ENCODE results near the gene RRBP1.
"Not testable (repeated sequence)": the region's sequence is repeated elsewhere in the genome, so short reads cannot be mapped to it uniquely, and the experiment has no call there.

RRBP1 gene

DNA sequence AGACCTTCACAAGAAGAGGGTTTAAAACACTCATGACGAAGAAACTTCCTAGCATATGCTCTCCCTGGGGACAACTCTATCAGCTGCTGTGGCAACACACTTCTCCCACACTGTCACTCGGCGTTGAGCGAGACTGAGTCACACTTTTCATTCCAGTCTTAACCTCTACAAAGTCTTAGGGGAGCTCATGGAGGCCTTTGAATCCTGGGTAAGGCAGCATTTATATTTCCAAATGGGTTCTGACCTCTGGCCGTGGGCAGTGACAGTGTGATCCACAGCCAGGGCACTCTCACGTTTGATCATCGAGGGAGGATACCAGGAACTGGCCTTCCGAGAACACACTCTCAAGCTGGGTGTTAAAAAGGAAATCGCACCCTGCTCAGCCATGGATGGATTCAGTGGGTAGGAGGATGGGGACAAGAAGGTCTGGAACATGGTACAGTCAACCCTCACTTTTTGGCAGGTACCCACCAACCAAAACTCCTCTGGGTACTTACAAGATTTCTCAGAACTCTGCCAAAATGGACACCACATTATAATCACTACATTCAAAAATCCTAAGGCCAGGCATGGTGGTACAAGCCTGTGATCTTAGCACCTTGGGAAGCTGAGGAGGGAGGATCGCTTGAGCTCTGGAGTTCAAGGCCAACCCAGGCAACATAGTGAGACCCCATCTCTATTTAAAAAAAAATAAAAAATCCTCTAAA, 19.6 kb downstream of the RRBP1 start:
- DNase-seq (ENCODE audit: low spot score), result no peak
- TF ChIP-seq, protein P1, sequence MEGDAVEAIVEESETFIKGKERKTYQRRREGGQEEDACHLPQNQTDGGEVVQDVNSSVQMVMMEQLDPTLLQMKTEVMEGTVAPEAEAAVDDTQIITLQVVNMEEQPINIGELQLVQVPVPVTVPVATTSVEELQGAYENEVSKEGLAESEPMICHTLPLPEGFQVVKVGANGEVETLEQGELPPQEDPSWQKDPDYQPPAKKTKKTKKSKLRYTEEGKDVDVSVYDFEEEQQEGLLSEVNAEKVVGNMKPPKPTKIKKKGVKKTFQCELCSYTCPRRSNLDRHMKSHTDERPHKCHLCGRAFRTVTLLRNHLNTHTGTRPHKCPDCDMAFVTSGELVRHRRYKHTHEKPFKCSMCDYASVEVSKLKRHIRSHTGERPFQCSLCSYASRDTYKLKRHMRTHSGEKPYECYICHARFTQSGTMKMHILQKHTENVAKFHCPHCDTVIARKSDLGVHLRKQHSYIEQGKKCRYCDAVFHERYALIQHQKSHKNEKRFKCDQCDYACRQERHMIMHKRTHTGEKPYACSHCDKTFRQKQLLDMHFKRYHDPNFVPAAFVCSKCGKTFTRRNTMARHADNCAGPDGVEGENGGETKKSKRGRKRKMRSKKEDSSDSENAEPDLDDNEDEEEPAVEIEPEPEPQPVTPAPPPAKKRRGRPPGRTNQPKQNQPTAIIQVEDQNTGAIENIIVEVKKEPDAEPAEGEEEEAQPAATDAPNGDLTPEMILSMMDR (IDR thresholded peaks at IDR 0.05; ENCODE audit: extremely low read depth, missing control alignments), result no peak

DNA sequence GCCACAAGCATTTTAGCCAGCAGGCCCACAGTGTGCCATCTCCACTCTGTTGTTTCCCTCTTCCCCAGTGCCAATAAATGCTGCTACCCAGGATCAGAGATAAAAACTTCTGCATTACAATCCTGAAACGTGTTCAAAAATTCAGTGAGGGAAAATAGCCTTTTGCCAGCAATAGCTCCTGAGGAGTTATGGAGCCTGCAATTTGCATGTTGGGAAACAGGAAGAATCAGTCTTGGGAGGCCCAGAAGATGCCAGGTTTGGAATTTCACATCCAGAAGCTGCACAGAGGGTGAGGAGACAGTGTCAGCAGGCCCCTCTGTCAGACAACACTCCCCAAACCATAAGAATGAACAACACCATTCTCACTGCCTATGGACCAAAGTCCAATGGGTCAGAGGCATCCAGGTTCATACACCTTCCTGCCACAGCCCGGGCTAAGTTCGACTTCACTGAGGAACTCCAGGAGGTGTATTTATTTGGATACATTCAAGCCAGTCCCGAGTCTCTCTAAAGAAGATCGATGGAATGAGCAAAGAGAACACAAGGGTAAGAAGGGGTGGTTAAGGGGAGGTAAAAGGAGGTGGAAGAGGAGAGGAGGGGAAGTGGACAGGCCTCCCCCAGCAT, 20.8 kb downstream of the RRBP1 start:
- DNase-seq (ENCODE audit: low spot score), result no peak
- TF ChIP-seq, protein P1 (IDR thresholded peaks at IDR 0.05; ENCODE audit: extremely low read depth, missing control alignments), result no peak

GRCh38 chr20:17660667-17661066, 21.4 kb downstream of the RRBP1 start:
- no peak for DNase-seq (ENCODE audit: low spot score)
- TF ChIP-seq, protein P1 (IDR thresholded peaks at IDR 0.05; ENCODE audit: extremely low read depth, missing control alignments), result no peak

DNA sequence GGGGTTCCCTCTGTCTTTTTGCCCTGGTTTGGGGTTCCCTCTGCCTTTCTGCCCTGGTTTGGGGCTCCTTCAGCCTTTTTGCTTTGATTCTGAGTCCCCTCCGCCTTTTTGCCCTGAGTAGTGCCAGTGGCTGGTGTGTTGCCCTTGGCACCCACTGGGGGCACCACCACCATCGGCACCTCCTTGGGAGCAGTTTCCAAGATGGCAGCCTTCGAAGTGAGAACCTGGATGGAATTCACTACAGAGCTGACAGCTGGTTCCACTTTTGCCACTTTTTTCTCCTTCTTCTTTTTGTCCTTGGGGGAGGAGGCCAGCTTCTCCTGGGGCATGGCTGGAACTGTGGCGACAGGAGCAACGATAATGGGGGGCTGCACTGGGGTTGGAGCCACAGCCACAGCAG, 22.2 kb downstream of the RRBP1 start:
- TF ChIP-seq, protein P1 (IDR thresholded peaks at IDR 0.05; ENCODE audit: extremely low read depth, missing control alignments), result no peak
- no peak for DNase-seq (ENCODE audit: low spot score)

- DNase-seq (ENCODE audit: low spot score), result not testable (repeated sequence)
These were observed 22.7 kb downstream of the RRBP1 start for GRCh38 chr20:17659344-17659743.

DNA sequence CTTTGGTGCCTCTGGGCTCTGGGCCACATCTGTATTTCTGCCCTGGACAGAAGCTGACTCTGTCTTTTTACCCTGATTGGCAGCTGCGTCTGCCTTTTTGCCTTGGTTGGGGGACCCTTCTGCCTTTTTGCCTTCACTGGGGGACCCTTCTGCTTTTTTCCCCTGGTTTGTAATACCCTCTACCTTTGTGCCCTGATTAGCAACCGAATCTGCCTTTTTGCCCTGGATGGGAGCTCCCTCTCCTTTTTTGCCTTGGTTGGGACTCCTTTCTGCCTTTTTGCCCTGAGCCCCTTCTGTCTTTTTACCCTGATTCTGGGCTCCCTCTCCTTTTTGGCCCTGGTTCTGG, 23.4 kb downstream of the RRBP1 start:
- TF ChIP-seq, protein P1 (IDR thresholded peaks at IDR 0.05; ENCODE audit: extremely low read depth, missing control alignments), result no peak
- DNase-seq (ENCODE audit: low spot score), result no peak

- no peak for DNase-seq (ENCODE audit: low spot score)
- TF ChIP-seq, protein P1 (IDR thresholded peaks at IDR 0.05; ENCODE audit: extremely low read depth, missing control alignments), result no peak
These were observed 24.0 kb downstream of the RRBP1 start for GRCh38 chr20:17657898-17658647.
